ENCODE measurements around the gene SLC37A1.
A peak's percentile ranks its signal among the peaks of the same experiment; 100 is the strongest.

The SLC37A1 gene

DNA sequence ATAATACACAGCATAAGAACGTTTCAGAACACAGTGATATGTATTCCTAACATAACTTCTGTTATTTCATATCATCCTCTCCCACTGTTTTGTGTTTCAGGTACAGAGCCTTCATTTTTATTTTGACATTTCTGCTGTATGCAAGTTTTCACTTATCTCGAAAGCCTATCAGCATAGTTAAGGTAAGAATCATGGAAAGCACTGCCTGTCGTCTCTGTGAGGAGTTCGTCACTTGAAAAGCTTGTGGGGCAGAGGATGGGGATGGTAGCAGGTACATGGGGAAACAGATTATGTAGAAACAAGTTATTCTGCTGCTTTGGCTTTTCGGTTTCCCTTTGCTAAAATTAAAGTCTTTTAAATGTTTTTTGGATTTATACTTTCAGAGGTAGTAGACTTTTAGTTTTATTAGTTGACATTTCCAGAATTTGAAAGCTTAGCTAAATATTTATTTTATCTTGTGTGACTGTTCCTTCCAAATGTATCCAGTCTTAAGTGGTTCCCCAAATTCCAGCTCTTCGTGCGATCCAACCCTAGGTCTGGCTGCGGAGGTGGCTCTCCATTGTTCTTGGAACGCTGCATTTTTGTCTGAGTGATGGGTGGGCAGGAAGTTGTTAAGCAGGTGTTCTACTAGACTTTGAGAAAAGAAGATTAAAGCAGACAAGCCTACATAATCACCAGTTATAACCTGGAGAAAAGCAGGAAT, 12.2 kb downstream of the SLC37A1 start:
- DNase-seq, result no peak

DNA sequence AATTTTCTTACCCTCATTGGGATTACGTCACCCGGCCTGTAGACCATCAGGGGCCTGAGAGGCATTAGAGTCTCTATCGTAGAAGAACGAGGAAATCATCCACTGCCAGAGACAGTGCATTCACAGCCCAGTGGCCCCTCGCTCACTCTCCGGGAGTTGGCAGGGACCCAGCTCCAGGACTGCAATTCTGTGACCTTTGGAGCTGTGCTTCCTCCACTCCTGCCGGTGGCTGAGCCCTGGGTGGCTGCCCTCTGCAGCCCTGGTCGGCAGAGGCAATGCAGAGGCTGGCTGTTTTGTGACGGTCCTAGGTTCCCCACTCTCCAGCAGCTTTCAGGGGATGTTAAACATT, 12.7 kb downstream of the SLC37A1 start:
- no peak for DNase-seq

DNA sequence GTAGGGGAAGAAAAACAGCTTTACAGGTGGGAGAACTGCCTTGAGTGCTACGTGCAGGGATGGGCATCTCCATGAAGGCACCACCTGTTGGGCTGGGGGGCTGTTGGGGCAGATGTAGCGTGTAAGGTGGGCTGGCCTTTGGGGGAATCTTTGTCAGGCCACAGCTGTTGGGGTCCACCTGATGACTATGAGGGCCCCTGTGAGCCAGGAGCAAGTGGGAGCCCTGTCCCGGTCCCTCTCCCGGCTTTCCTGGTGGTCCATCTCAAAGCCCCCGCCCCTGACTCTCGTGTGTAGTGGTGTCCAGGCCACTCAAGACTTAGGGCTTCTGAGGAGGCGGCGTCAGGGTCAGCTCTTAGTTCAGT, 13.5 kb downstream of the SLC37A1 start:
- DNase-seq, result no peak

DNA sequence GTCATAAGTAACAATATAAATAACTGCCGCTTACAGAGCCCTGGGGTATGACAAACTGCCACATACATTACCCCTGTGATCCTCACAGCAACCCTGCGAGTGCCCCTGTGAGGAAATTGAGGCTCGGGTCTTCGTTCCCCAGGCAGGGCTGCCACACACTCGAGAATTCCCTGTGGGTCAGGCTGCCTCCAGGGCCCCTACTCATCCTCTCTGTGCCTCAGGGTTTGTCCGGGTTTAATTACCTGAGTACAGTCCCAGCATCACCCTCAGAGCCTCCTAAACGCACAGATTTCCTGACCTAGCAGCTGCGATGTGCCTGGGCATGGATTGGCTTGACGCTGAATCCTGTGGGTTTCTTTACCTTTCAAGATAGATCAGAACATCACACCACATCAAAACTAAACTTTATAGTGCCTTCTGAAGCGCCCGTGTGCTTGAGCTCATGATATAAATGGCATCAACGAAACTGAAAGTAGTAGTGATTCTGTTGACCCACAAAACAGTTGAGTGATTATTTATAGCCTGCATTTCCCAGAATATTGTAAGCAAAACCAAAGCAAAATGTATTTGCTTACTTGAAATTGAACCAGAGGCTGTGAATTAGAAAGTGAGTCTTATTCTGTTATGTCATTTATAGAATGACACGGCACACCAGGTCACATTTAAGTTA, 14.0 kb downstream of the SLC37A1 start:
- DNase-seq, result no peak

DNA sequence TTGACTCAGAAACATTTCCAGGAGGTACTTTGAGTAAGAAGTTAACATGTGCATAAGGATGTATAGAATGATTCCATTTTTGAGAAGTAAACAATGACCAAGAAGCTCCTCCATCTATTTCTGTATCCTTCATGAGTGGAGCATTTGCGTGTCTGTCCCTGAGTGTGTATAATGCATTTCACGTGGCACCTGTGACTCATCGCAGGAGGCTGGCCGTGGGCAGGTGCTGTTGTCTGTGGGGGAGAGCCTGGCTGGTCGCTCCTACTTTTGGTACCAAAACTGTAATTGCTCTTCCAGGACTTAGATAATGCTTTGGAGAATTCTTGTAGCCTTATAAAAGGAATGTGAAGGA, 16.5 kb downstream of the SLC37A1 start:
- DNase-seq, result peak in 15 of 56 donors; percentile 24 to 67 (median 49)

DNA sequence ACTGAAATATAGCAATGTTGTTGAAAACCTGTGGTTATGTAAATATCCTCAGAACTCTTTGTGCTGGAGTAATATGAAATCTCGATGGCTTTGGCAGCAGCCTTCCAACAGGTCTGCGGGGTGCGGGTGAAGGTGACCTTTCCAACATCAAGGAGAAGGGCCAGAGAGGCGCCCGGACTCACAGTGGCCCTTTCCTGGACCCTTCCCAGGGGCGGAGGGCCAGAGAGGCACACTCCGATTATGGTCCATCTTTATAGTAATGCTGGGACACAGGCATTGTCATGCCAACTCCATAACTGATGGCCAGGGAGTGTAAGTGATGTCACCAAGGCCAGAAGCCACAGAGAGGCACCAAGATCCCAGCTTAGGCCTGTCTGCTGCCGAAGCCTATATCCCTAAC, 18.1 kb downstream of the SLC37A1 start:
- DNase-seq, result no peak

DNA sequence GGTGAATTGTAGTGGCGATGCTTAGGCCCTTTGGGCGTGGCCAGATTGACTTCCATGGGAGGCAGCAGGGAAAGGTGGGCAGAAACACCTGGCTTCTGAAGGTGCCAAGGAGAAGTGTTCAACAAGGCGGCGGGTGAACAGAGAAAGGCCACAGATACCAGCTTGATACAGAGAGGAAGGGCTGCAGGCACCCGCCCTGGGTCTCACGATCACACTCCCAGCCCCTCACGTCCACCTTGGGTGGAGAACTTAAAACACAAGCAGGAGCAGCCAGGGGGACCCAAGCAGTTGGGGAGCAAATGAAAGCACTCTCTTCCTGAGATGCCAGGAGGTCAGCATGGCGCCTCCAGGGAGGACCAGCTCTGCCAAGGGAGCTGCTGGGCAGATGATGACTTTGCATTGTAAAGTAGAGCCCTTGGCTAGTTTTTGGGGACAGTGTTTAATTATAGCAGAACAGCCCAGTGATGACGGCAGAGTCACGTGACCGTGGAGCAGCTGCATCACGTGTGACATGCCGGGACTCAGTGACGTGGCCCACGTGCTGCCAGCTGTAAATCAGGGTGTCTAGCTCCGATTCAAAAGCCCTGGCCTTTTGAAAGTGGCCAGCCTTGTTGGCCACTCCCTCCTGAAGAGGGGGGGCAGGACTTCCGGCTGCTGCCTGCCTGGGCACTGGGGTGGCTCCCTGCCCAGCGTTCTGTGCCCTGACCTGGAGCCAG, 19.0 kb downstream of the SLC37A1 start:
- peak in 47 of 56 donors; percentile 16 to 97 (median 72) for DNase-seq

DNA sequence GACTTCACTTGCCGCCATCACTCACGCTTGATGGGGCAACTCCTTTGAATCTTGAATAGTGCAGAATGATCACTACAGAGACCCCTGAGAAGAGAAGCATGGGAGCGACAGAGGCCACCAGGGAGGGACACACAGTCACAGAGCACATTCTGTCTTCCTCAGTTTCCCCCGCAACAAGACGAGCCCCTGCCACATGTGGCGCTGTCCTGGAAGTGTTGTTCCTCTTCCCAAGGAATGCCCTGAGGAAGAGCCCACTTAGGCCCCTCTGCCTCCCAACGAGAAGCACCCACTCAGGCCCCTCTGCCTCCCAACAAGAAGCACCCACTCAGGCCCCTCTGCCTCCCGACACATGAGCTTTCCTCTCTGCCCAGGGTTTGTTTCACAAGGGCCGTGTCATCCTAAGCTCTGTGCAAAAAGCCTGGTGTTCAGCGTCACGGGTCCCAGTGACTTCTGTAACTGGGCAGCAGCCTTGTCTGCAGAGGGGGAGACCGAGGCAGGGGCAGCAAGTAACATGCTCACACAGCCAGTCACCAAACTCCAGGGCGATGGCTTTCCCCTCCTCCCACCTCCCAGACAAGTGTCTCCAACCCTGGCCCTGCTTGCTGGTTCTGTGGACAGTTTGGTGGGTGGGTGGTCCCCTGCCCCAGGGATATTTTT, 19.8 kb downstream of the SLC37A1 start:
- DNase-seq, result no peak

DNA sequence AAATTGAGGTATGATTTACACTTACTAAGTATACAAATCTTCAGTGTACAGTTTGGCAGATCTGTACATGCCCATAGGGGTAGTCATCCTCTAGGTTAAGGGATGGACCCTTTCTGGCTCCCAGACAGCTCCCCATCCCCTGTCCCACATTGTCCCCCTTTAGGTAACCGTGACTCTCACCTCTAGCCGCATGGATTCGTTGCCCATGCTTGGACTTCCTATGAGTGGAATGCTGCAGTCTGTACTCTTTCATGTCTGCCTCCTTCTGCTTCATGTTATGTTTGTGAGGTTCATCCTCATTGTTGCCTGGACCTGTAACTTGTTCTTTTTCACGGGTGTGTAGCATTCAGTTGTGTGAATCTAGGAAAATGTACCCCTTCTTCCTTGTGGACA, 20.3 kb downstream of the SLC37A1 start:
- no peak for DNase-seq

DNA sequence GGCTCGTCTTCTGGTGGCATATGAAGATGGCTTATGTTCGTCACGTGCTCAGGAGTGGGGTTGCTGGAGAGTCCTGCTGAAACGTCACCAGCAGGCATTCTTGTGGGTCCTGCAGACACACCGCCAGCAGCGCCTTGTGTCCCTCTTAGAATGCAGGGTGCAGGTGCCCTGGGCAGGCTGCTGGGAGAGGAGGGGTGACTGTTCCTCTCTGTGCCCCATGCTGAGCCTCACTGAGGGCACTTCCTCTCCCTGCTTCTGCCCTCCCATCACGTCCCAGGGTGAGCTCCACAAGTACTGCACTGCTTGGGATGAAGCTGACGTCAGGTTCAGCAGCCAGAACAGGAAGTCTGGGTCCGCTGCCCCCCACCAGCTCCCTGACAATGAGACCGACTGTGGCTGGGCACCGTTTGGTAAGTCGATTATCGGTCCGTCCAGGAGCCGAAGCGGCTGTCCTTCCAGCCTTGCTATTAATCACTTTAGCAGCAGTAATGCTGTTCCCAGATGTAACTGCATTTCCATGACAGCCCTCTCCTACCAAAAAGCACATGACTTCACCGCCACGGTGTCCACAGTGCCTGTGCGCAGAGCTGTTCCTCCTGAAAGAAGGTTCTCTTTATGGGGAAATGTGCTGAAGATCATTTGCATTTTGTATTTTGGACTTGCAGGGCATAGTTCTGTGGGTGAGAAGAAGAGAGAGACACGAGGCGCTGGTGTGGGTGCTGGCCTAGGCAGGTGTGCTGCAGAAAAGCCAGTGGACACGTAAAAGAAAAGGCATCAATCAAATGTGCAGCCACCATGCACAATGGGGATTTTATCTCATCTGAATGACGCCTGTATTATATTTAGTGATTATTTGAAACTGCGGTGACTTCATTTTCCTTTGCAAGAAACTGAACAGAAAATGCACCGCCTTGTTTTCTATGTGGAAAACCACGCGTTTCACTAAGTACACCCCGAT, 21.0 kb downstream of the SLC37A1 start:
- DNase-seq, result peak in 4 of 56 donors; percentile 31 to 37 (median 34)

DNA sequence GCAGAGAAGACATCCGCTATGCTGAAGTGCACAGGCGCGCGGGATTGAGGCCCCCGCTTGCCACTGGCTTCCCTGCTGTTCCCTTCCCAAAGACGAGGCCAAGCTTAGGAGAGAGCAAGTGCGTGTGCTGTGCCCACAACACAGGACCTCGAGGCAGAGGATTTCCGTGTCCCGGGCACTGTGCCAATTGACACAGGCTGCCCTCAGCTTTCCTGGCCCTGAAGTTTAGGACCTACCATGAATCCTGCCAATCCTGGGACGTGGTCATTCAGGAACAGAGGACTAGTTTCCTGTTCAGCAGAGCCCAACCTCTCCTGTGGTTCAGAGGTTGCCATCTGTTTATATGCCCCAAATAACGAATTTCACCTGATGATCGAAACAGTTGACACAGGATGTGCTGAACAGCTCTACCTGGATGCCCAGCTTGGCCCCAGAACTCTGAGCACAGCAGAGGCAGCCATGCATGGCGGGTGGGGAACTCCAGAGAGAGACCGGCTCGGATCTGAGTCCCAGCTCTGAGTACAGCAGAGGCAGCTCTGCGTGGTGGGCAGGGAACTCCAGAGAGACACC, 22.0 kb downstream of the SLC37A1 start:
- no peak for DNase-seq

DNA sequence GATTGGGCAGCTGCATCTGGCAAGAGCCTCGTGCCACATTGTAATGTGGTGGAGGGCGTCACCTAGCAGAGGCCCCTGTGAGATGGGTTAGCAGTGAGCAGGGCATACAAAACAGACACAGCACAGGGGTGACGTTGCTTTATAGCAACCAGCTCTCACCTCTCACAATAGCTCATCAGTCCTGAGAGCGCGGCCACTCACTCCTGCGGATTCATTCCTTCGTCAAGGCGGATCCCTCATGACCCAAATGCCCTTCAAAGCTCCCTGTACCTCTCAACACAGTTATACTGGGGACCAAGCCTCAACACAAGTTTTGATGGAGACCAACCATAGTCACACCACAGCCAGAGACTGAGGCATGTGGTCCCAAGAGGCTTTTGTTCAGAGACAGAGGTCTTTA, 22.9 kb downstream of the SLC37A1 start:
- DNase-seq, result no peak

DNA sequence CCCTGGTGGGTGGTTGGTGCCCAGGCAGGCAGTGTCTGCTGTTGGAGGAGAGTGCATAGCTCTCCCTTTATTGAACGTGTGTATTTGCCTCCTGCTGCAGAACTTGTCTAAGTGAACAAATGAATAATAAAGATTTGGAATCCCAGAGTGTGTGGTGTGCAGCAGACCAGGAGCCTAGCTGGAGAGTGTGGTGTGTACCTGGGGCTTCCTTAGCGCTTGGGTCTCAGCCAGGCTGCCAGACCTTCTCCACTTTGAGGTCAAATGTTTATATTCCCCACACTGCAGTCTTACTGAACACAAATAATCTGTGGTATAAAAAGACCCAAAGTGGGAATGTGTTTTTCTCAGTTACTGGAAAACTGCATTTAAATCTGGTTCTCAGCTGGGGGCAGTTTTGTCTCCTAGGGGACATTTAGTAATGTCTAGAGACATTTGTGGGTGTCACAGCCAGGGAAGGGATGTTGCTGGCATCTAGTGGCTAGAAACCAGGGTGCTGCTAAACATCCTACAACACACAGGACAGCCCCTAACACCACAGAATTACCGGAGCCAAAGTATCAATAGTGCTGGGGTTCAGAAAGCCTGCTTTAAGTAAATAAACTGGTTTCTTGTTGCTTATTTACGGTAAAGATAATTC, 23.6 kb downstream of the SLC37A1 start:
- peak in 6 of 56 donors; percentile 15 to 41 (median 30) for DNase-seq

DNA sequence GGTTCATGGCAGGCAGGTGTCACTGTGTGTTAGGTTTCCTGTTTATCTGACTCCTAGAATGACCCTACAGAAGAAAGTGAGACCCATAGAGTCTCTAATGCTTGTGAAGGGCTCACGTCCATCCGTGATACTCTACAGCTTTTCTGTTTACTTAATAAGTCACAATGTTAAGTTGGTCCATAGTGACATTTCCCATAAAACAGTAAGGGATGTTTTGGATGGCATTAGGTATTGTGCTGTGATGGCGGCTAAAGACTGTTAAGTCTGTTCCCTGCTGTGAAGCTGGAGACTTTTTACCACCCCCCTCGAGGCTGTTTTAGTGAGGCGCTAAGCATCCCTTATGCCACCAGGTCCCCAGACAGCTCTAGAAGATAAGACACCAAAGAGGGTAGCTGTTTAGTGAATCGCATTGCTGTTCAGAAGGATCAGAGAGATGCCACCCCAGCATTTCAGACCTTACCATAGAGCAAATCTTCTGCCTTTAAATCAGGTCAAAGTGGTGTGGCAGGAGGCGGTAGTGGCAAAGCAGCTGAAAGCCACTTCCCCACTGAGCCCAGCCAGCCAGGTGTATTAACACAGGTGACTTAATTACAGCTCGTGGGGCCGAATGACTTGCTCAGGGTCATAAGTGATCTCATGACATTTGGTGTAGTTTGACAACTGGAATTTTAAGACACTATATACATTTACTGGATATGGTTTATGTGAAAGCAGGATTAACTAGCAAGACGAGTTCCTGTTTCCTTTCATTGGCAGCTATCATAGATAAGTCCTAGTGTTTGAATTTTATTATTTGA, 25.0 kb downstream of the SLC37A1 start:
- DNase-seq, result no peak

DNA sequence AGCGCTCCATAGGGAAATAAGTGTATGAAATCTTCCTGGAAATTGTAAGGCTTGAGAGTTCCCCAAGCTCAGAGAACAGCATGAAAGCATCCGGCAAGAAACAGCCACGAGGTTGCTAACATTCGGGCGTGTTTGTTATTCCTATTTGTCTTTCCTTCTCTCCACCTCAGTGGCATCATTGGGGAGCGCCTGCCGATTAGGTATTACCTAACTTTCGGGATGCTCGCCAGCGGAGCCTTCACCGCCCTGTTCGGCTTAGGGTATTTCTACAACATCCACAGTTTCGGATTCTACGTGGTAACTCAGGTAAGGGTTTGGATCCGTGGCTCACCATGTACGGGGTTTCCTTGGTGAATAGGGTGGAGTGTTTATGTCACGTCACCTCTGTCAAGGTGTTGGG, 25.7 kb downstream of the SLC37A1 start:
- DNase-seq, result no peak

DNA sequence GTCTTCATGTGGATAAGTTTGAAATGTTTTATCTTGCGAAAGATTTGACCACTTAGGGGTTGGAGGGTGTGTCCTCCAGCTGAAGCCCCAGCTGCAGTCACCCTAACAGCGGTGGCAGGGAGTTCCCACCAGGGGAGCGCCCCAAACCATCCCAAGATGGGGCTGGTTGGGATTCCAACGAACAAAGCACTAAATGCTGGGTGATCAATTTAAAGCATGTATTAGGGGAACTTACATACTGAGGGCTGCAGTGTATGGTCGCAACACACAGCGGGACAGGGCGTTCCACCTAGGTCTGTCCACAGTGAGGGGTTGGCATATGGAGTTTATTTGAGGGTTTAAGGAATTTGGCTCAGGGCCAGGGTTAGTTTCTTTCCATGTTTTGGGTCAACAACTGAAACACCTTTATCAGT, 26.3 kb downstream of the SLC37A1 start:
- no peak for DNase-seq

DNA sequence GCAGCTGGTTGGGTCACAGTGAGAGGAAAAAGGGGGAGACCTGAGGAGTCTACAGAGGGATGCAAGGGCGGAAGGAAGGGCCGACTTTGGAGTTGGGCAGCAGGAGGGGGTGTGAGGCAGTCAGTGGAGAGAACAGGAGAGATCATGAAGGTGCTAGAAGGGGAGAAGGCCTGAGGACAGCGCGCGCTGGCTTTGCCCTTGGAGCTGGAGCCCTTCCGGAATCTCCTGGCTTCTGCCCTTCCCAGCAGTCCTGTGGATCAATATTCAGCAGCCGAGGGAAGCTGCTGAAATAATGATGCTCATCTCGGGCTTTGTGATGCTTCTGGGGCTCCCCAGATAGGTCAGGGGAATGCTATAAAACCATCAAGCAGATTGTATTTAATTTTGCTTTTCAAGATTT, 26.7 kb downstream of the SLC37A1 start:
- DNase-seq, result no peak

DNA sequence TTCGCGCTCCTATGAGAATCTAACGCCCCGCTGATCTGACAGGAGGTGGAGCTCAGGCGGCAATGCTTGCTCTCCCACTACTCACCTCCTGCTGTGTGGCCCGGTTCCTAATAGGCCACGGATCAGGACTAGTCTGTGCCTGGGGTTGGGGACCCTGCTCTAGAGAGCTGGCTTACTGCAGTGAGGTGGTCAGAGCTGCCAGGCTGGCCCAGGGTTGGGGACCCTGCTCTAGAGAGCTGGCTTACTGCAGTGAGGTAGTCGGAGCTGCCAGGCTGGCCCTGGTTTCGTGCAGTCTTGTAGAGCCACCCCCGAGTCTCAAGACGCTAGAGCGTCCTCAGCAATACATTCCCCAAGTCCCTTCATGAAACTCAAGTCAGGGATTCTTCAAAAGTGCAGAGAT, 27.5 kb downstream of the SLC37A1 start:
- DNase-seq, result no peak

DNA sequence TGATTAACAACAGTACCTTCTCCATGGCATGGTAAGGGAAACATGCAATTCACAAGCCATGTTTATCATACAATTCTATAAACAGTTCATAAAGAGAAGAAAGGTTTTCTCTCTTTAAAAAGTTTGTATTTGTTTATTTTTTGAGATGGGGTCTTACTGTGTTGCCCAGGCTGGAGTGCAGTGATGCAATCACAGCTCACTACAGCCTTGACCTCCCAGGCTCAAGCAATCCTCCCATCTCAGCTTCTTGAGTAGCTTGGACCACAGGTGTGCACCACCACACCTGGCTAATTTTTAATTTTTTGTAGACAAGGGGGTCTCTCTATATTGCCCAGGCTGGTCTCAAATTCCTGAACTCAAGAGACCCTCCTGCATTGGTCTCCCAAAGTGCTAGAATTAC, 28.0 kb downstream of the SLC37A1 start:
- no peak for DNase-seq

All from amygdala (tissue), 56 donors.